ENCODE data around the gene PTGES3L. TPM values are rescaled to one million over a fixed set of nuclear protein-coding genes. Genes with fewer than 3 reads are reported as not detected.
"Not testable (repeated sequence)": the region's sequence is repeated elsewhere in the genome, so short reads cannot be mapped to it uniquely, and the experiment has no call there.

PTGES3L gene
- total RNA-seq, 1 experiment from 2014 or later = 1.7 TPM

GRCh38 chr17:42980274-42980765, 440 bp upstream of the PTGES3L start, which contains the start of gene RUNDC1 (continued):
- no peak for TF ChIP-seq CTCF (IDR thresholded peaks at IDR 0.05 in 2 of 3, conservative IDR thresholded peaks at IDR 0.05 in 1 of 3; ENCODE audit: borderline replicate concordance in 1 of 3, insufficient read depth in 1 of 3, low read depth in 2 of 3, low read length in 2 of 3)
- peak; percentile 69; the same call in 1 of the 2 replicates for TF ChIP-seq ELF1 (IDR thresholded peaks at IDR 0.05; ENCODE audit: borderline replicate concordance, low read depth)

GRCh38 chr17:42975701-42976100, 4.2 kb downstream of the PTGES3L start:
- RAD21 ChIA-PET (ENCODE audit: low non-redundant PET in 1 of 2, low total read pairs in 2 of 2, uncharacterized antibody in 2 of 2, unreplicated experiment in 2 of 2); H3K27me3 ChIP-seq (ENCODE audit: insufficient read depth, low read length); H3K27ac ChIP-seq (ENCODE audit: low read depth, low read length); H4K20me1 ChIP-seq (ENCODE audit: insufficient read depth); H3K36me3 ChIP-seq (ENCODE audit: control insufficient read depth in 1 of 2, insufficient read depth in 2 of 2, low read length in 2 of 2); ATAC-seq; CTCF ChIA-PET; H3K79me2 ChIP-seq (ENCODE audit: insufficient read depth, low read length); intact Hi-C loops (cut with micrococcal nuclease); H2AFZ ChIP-seq (ENCODE audit: low read depth, low read length, poor library complexity, severe bottlenecking); DNase-seq (ENCODE audit: low read depth, low spot score); BruUV-seq (replicated peaks); H3K9ac ChIP-seq (ENCODE audit: low read length); H3K4me2 ChIP-seq (ENCODE audit: low read length); H3K9me2 ChIP-seq (ENCODE audit: insufficient read depth); H3K4me3 ChIP-seq (replicated peaks in 1 of 2; ENCODE audit: low read depth in 1 of 2, low read length in 2 of 2); H3K9me3 ChIP-seq (ENCODE audit: control insufficient read depth in 1 of 2, insufficient read depth in 1 of 2, low read depth in 1 of 2, low read length in 2 of 2): not testable (repeated sequence)
- POLR2A ChIA-PET = interaction anchor here (0.7 to 1.2 kb wide), 3 partner anchors 22 to 33 kb away, joined by 3 to 4 read pairs (median 3); no protein-coding TSS in a partner anchor
- peaks cover 13 to 18% of the 10 kb centered on the region in 2 experiments for H3K4me1 ChIP-seq (ENCODE audit: control insufficient read depth in 1 of 2, insufficient read depth in 2 of 2, low read length in 2 of 2)

- no peak overlapping the region for H3K27ac ChIP-seq (ENCODE audit: low read depth, low read length)
- H2AFZ ChIP-seq (ENCODE audit: low read depth, low read length, poor library complexity, severe bottlenecking) = no peak overlapping the region
- RAD21 ChIA-PET (ENCODE audit: low non-redundant PET in 1 of 2, low total read pairs in 2 of 2, uncharacterized antibody in 2 of 2, unreplicated experiment in 2 of 2) = no interaction called here
- H3K9me3 ChIP-seq (ENCODE audit: control insufficient read depth in 1 of 2, insufficient read depth in 1 of 2, low read depth in 1 of 2, low read length in 2 of 2) = no peaks in the 10 kb centered on the region
- H3K27me3 ChIP-seq (ENCODE audit: insufficient read depth, low read length) = no peaks in the 10 kb centered on the region
- BruUV-seq (replicated peaks) = no TSS peak
- no peaks in the 10 kb centered on the region for H3K36me3 ChIP-seq (ENCODE audit: control insufficient read depth in 1 of 2, insufficient read depth in 2 of 2, low read length in 2 of 2)
- H3K4me3 ChIP-seq (replicated peaks in 1 of 2; ENCODE audit: low read depth in 1 of 2, low read length in 2 of 2) = no peak overlapping the region
- ATAC-seq = no peak
- H3K9me2 ChIP-seq (ENCODE audit: insufficient read depth) = no peaks in the 10 kb centered on the region
- CTCF ChIA-PET = no interaction called here
- no peaks in the 10 kb centered on the region for H3K79me2 ChIP-seq (ENCODE audit: insufficient read depth, low read length)
- H3K9ac ChIP-seq (ENCODE audit: low read length) = no peak overlapping the region
- intact Hi-C loops (cut with micrococcal nuclease) = no loop called here
- peaks cover 13 to 18% of the 10 kb centered on the region in 2 experiments for H3K4me1 ChIP-seq (ENCODE audit: control insufficient read depth in 1 of 2, insufficient read depth in 2 of 2, low read length in 2 of 2)
- DNase-seq (ENCODE audit: low read depth, low spot score) = no peak
- no peak overlapping the region for H3K4me2 ChIP-seq (ENCODE audit: low read length)
- POLR2A ChIA-PET = interaction anchor here (1.2 kb wide), 1 partner anchor 23 kb away, joined by 3 read pairs; no protein-coding TSS in a partner anchor
- no peaks in the 10 kb centered on the region for H4K20me1 ChIP-seq (ENCODE audit: insufficient read depth)
- no peak for TF ChIP-seq ATF3 (IDR thresholded peaks at IDR 0.05)
- no peak for TF ChIP-seq MAX (IDR thresholded peaks at IDR 0.05)
- TF ChIP-seq EGR1 (IDR thresholded peaks at IDR 0.05; ENCODE audit: low read depth) = no peak
- no peak for TF ChIP-seq EZH2 (IDR thresholded peaks at IDR 0.05)
- TF ChIP-seq YY1 (IDR thresholded peaks at IDR 0.05; ENCODE audit: extremely low read depth, insufficient replicate concordance, low read depth, low read length) = no peak
- TF ChIP-seq RAD21 (IDR thresholded peaks at IDR 0.05; ENCODE audit: low read depth) = no peak
- TF ChIP-seq FOSL1 (IDR thresholded peaks at IDR 0.05; ENCODE audit: low read depth) = no peak
- TF ChIP-seq ELF1 (IDR thresholded peaks at IDR 0.05; ENCODE audit: borderline replicate concordance, low read depth) = no peak
- TF ChIP-seq SRF (IDR thresholded peaks at IDR 0.05; ENCODE audit: low read depth) = no peak
- TF ChIP-seq REST (IDR thresholded peaks at IDR 0.05; ENCODE audit: low read depth) = no peak
- TF ChIP-seq POLR2AphosphoS5 (IDR thresholded peaks at IDR 0.05; ENCODE audit: low read depth, low read length) = no peak
Measured at GRCh38 chr17:42975265-42975664, 4.6 kb downstream of the PTGES3L start.

Measured in HCT116 (cell line).